Mucosa of stomach (tissue), 1 donor: ENCODE data around the gene EIF1AD.
"Not testable (repeated sequence)": the region's sequence is repeated elsewhere in the genome, so short reads cannot be mapped to it uniquely, and the experiment has no call there.

Source experiments
- H3K27me3 ChIP-seq: one replicate; pipeline ENCODE4 v1.7.0; 2013; ENCODE audit warnings: mild to moderate bottlenecking, low read length; ENCODE audit not compliant: control insufficient read depth, insufficient read depth
- H3K36me3 ChIP-seq: one replicate; pipeline ENCODE4 v1.7.0; 2013; ENCODE audit warnings: low read length; ENCODE audit not compliant: control insufficient read depth, insufficient read depth
- H3K4me1 ChIP-seq: one replicate; pipeline ENCODE4 v1.7.0; 2013; ENCODE audit warnings: mild to moderate bottlenecking, low read length; ENCODE audit not compliant: control insufficient read depth, insufficient read depth
- H3K4me3 ChIP-seq: one replicate; pipeline ENCODE4 v1.7.0; 2013; ENCODE audit warnings: low read length
- H3K9ac ChIP-seq: one replicate; pipeline ENCODE4 v1.7.0; 2013; ENCODE audit warnings: mild to moderate bottlenecking, low read length, moderate library complexity
- H3K9me3 ChIP-seq: one replicate; pipeline ENCODE4 v1.7.0; 2013; ENCODE audit warnings: mild to moderate bottlenecking, low read length, moderate library complexity; ENCODE audit not compliant: control insufficient read depth
- donor health status: Pancreatic carcinoma.

Gene EIF1AD

GRCh38 chr11:65952052-65952521, 49.9 kb downstream of the EIF1AD start:
- Histone ChIP-seq H3K4me1 (peaks cover 4% of the 10 kb centered on the region), H3K9ac (no peak overlapping the region), H3K9me3 (no peaks in the 10 kb centered on the region), H3K36me3 (no peaks in the 10 kb centered on the region), H3K27me3 (no peaks in the 10 kb centered on the region), H3K4me3 (no peak overlapping the region)

- H3K4me1 ChIP-seq, H3K36me3 ChIP-seq, H3K4me3 ChIP-seq, H3K9me3 ChIP-seq, H3K9ac ChIP-seq, H3K27me3 ChIP-seq: not testable (repeated sequence)
These were observed 50.3 kb downstream of the EIF1AD start for GRCh38 chr11:65951641-65952040.

GRCh38 chr11:65950711-65951110, 51.2 kb downstream of the EIF1AD start:
- not testable (repeated sequence) for H3K4me1 ChIP-seq, H3K9me3 ChIP-seq

GRCh38 chr11:65947603-65948125, 54.3 kb downstream of the EIF1AD start:
- Histone ChIP-seq H3K4me3 (no peak overlapping the region), H3K36me3 (no peaks in the 10 kb centered on the region), H3K27me3 (peaks cover 2% of the 10 kb centered on the region), H3K9ac (no peak overlapping the region), H3K9me3 (no peaks in the 10 kb centered on the region), H3K4me1 (no peaks in the 10 kb centered on the region)

More at GRCh38 chr11:65950711-65951110, 51.2 kb downstream of the EIF1AD start:
- H3K9ac ChIP-seq, H3K36me3 ChIP-seq, H3K4me3 ChIP-seq, H3K27me3 ChIP-seq: not testable (repeated sequence)

- Histone ChIP-seq H3K36me3 (no peaks in the 10 kb centered on the region), H3K4me3 (no peak overlapping the region), H3K9ac (no peak overlapping the region), H3K9me3 (no peaks in the 10 kb centered on the region), H3K4me1 (no peaks in the 10 kb centered on the region), H3K27me3 (peaks cover 2% of the 10 kb centered on the region)
These were observed 54.8 kb downstream of the EIF1AD start for GRCh38 chr11:65947133-65947532.

- Histone ChIP-seq H3K4me1 (no peaks in the 10 kb centered on the region), H3K9ac (no peak overlapping the region), H3K36me3 (no peaks in the 10 kb centered on the region)
These were observed 55.3 kb downstream of the EIF1AD start for GRCh38 chr11:65946655-65947054.

More at GRCh38 chr11:65946655-65947054, 55.3 kb downstream of the EIF1AD start:
- H3K4me3 ChIP-seq = no peak overlapping the region
- no peaks in the 10 kb centered on the region for H3K9me3 ChIP-seq
- H3K27me3 ChIP-seq = peaks cover 2% of the 10 kb centered on the region
